Measurements from ENCODE around the gene KCNG1. TPM values are rescaled to one million over a fixed set of nuclear protein-coding genes. Genes with fewer than 3 reads are reported as not detected.

KCNG1 gene
- total and polyA plus RNA-seq, 2 of the 13 experiments (the other 11 are each of a cell fraction or from before 2014, with no cell fraction given), result not detected

- no peak for TF ChIP-seq FOXK1 (CRISPR knock-in tag; IDR thresholded peaks at IDR 0.05; ENCODE audit: borderline replicate concordance, low read depth)
- no peak for TF ChIP-seq MXD3 (CRISPR knock-in tag; IDR thresholded peaks at IDR 0.05)
- TF ChIP-seq REXO4 (CRISPR knock-in tag; IDR thresholded peaks at IDR 0.05; ENCODE audit: borderline replicate concordance), result peak; percentile 29; the same call in 1 of the 2 replicates
- TF ChIP-seq ZHX2 (IDR thresholded peaks at IDR 0.05; ENCODE audit: low read depth), result no peak
- no peak for TF ChIP-seq ZHX2 (CRISPR knock-in tag; IDR thresholded peaks at IDR 0.05; ENCODE audit: borderline replicate concordance)
- no peak for TF ChIP-seq SMAD9 (CRISPR knock-in tag; IDR thresholded peaks at IDR 0.05)
- no peak for TF ChIP-seq MAX (IDR thresholded peaks at IDR 0.05)
- no peak for TF ChIP-seq EHMT2 (IDR thresholded peaks at IDR 0.05; ENCODE audit: borderline replicate concordance, low read depth, low read length)
- no peak for TF ChIP-seq ELF1 (CRISPR knock-in tag; IDR thresholded peaks at IDR 0.05)
- peak; percentile 50; the same call in 1 of the 2 replicates for TF ChIP-seq ZNF30 (CRISPR knock-in tag; IDR thresholded peaks at IDR 0.05)
- no peak for TF ChIP-seq ZFP82 (CRISPR knock-in tag; IDR thresholded peaks at IDR 0.05; ENCODE audit: borderline replicate concordance)
- no peak for TF ChIP-seq PLRG1 (conservative IDR thresholded peaks at IDR 0.05)
- TF ChIP-seq ZNF703 (CRISPR knock-in tag; IDR thresholded peaks at IDR 0.05; ENCODE audit: borderline replicate concordance), result 0 out of 2 replicates have a peak, but pooled peaks have one; percentile 6
- TF ChIP-seq PBX2 (CRISPR knock-in tag; IDR thresholded peaks at IDR 0.05), result no peak
- TF ChIP-seq GABPA (IDR thresholded peaks at IDR 0.05; ENCODE audit: low read depth, low read length), result 0 out of 2 replicates have a peak, but pooled peaks have one; percentile 9
- no peak for TF ChIP-seq GABPA (CRISPR knock-in tag; IDR thresholded peaks at IDR 0.05; ENCODE audit: low read depth)
- peak; percentile 89 for TF ChIP-seq PRPF4 (IDR thresholded peaks at IDR 0.05; ENCODE audit: low read depth, low read length, poor library complexity, severe bottlenecking)
- TF ChIP-seq ZBTB4 (CRISPR knock-in tag; IDR thresholded peaks at IDR 0.05; ENCODE audit: borderline replicate concordance), result no peak
Measured at GRCh38 chr20:50959543-50960126, 63.3 kb downstream of the KCNG1 start (continued).
